Measurements from ENCODE around the gene ATP6V0D1. TPM values are rescaled to one million over a fixed set of nuclear protein-coding genes. Genes with fewer than 3 reads are reported as not detected.

The ATP6V0D1 gene
- total RNA-seq, 1 experiment from 2014 or later, result 43.0 TPM

DNA sequence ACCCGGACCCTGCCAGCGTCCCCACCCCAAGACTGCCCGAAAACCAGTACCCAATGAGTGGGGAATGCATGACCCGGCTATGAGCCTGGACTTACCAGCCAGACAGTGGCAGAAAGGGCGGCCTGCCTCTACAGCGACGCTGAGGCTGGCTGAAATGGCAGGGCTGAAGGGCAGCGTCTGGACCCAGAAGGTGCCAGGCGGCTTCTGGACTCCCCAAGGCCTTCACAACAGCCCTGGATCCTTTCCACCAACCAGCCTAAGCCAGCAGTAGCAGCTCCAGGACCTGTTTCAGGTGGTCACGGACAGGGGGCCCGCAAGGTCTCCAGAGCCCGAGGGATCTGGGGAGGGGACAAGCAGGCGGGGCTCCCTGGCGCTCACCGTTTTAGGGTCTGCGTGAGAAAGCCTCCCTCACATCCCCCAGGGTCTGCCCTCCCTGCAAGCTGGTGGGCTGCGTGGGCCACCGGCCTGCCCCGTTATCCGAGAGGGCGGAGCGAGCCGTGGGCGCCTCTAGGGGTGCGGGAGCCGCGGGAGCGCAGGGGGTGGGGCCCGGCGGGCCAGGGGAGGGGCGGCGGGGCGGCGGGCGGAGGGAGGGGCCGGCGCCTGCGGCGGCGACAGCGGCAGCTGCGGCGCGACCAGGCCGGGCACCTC lies 47.4 kb upstream of the ATP6V0D1 start, which contains the start of gene RIPOR1:
RIPOR1 (plus strand) TSS at position 608 of the 648 bp plus-strand sequence. CDS start 9,618 bp downstream, outside the sequence.
- Histone ChIP-seq H3K56ac (ENCODE audit: insufficient read length, low read depth, low read length) (no peak within 1 kb of the TSS), H2BK5ac (ENCODE audit: insufficient read length, low read length) (no peak within 1 kb of the TSS), H3K79me1 (ENCODE audit: insufficient read depth, low read depth, low read length, poor library complexity, severe bottlenecking) (no peaks in the 10 kb centered on the region), H3K4ac (ENCODE audit: low read depth, low read length) (no peak within 1 kb of the TSS), H4K8ac (replicated peaks; ENCODE audit: insufficient read length, low read depth, low read length) (no peak within 1 kb of the TSS), H2BK12ac (ENCODE audit: insufficient read length, low read depth, low read length) (no peak within 1 kb of the TSS), H3T11ph (ENCODE audit: low read length) (no peak within 1 kb of the TSS), H3K14ac (ENCODE audit: insufficient read depth, low read length) (0 out of 2 replicates have a peak within 1 kb of the TSS, but pooled peaks have one; percentile 1), H3K4me1 (ENCODE audit: insufficient read depth, low read length) (no peaks in the 10 kb centered on the region; the same call in 1 of the 2 replicates), H2AFZ (ENCODE audit: low read length) (no peak within 1 kb of the TSS), H3K18ac (ENCODE audit: insufficient read length, low read depth, low read length) (no peak within 1 kb of the TSS), H3K23me2 (ENCODE audit: insufficient read length, low read depth, low read length, poor library complexity, severe bottlenecking) (peaks cover 18% of the 10 kb centered on the region), H2BK15ac (ENCODE audit: low read depth, low read length) (no peak within 1 kb of the TSS), H4K5ac (ENCODE audit: insufficient read length, low read depth, low read length) (no peak within 1 kb of the TSS), H3K27ac (ENCODE audit: insufficient read length, low read depth, low read length) (no peak within 1 kb of the TSS), H4K20me1 (ENCODE audit: control insufficient read depth, insufficient read depth, insufficient read length) (no peaks in the 10 kb centered on the region), H3K79me2 (ENCODE audit: insufficient read depth, low read length) (no peaks in the 10 kb centered on the region), H3K4me2 (ENCODE audit: insufficient read depth, insufficient read length, low read length) (peak within 1 kb of the TSS; percentile 82), H4K91ac (ENCODE audit: insufficient read length, low read depth, low read length) (no peak within 1 kb of the TSS), H3K9me3 (ENCODE audit: control insufficient read depth, low read depth, low read length) (no peaks in the 10 kb centered on the region), H3K9ac (ENCODE audit: extremely low read depth, insufficient read length, low read length) (no peak within 1 kb of the TSS), H2BK20ac (ENCODE audit: low read depth, low read length, poor library complexity, severe bottlenecking) (no peak within 1 kb of the TSS), H2AK5ac (ENCODE audit: insufficient read length, low read length) (no peak within 1 kb of the TSS), H3K27me3 (ENCODE audit: insufficient read depth, low read length) (peaks cover 54% of the 10 kb centered on the region; the same call in 1 of the 2 replicates), H2BK120ac (ENCODE audit: low read depth, low read length, poor library complexity, severe bottlenecking) (no peak within 1 kb of the TSS), H3K23ac (ENCODE audit: insufficient read length, low read depth, low read length) (no peak within 1 kb of the TSS)
- no peaks in the 10 kb centered on the region for H3K36me3 Mint-ChIP-seq (ENCODE audit: insufficient read depth in 1 of 3, low read depth in 3 of 3)
- H3K4me1 Mint-ChIP-seq, result peaks cover 10 to 11% of the 10 kb centered on the region in 2 experiments
- peak within 1 kb of the TSS; percentile 58 to 83 for H3K4me3 Mint-ChIP-seq
- peaks cover 92% of the 10 kb centered on the region for H3K27me3 Mint-ChIP-seq (ENCODE audit: low read depth)
- peaks cover 0 to 4% of the 10 kb centered on the region in 2 experiments; a peak in 1 of 5 replicates for H3K9me3 Mint-ChIP-seq
- DNase-seq, result peak; percentile 69
- no peak for TF ChIP-seq CTCF (conservative IDR thresholded peaks at IDR 0.05)
- no CpG with 5 or more reads among the region's 45 CpGs for WGBS (ENCODE audit: extremely low coverage, insufficient read length, low lambda C conversion rate)
- H3K27ac Mint-ChIP-seq, result no peak within 1 kb of the TSS

Measured in H9 (cell line).